WTC11 (cell line): ENCODE results near the gene SMIM31. TPM values are rescaled to one million over a fixed set of nuclear protein-coding genes. Genes with fewer than 3 reads are reported as not detected.

Experiments
- ATAC-seq: fragments of 200-7000 bp; cut with Tn5 transposase; 2 replicates; pipeline ENCODE4 v1.10.0; 2021; ENCODE audit warnings: mild to moderate bottlenecking, moderate library complexity
- CTCF ChIA-PET: fragments of 300-600 bp; sonication (Branson Sonifier 250); formaldehyde crosslinking; loops from one replicate; lab custom pipeline; 2021; ENCODE audit warnings: antibody characterized with exemption; lab: Charles Lee
- POLR2A ChIA-PET: fragments of 350-600 bp; sonication (Branson Sonifier 250); formaldehyde crosslinking; loops from one replicate; lab custom pipeline; 2021; ENCODE audit warnings: antibody characterized with exemption; lab: Charles Lee
- DNase-seq: peaks from one replicate; pipeline ENCODE4 v3.0.0; 2021; ENCODE audit warnings: low spot score
- H3K27ac Mint-ChIP-seq: 2 replicates; pipeline ENCODE4 v1.8.0; 2021; ENCODE audit warnings: mixed read lengths
- H3K27me3 Mint-ChIP-seq: 2 replicates; pipeline ENCODE4 v1.8.0; 2021; ENCODE audit warnings: low read depth, mild to moderate bottlenecking, moderate library complexity, mixed read lengths
- H3K36me3 Mint-ChIP-seq: 2 replicates; pipeline ENCODE4 v1.8.0; 2021; ENCODE audit warnings: mixed read lengths
- H3K4me1 Mint-ChIP-seq: 2 replicates; pipeline ENCODE4 v1.8.0; 2022; ENCODE audit warnings: mixed read lengths
- H3K4me3 Mint-ChIP-seq: 2 replicates; pipeline ENCODE4 v1.8.0; 2021; ENCODE audit warnings: mild to moderate bottlenecking, moderate library complexity, mixed read lengths
- H3K9me3 Mint-ChIP-seq: 2 replicates; pipeline ENCODE4 v1.8.0; 2021; ENCODE audit warnings: mixed read lengths
- CBFB ChIP-seq: sonication (generic); formaldehyde crosslinking; IDR thresholded peaks from 2 replicates; pipeline ENCODE4 v1.8.1; 2022; ENCODE audit warnings: mild to moderate bottlenecking, low read depth, missing genetic modification reagents
- FOXP1 ChIP-seq: sonication (generic); formaldehyde crosslinking; IDR thresholded peaks from 2 replicates; pipeline ENCODE4 v1.8.0; 2022; ENCODE audit warnings: missing genetic modification reagents, mild to moderate bottlenecking, moderate library complexity, borderline replicate concordance
- GRHL2 ChIP-seq: fragments of 250-450 bp; sonication (Bioruptor Pico); IDR thresholded peaks from 2 replicates; pipeline ENCODE4 v1.8.0; 2022; ENCODE audit warnings: mild to moderate bottlenecking, moderate library complexity; ENCODE audit not compliant: insufficient replicate concordance, severe bottlenecking
- MXD4 ChIP-seq: fragments of 250-450 bp; sonication (Bioruptor Pico); IDR thresholded peaks from 2 replicates; pipeline ENCODE4 v1.8.0; 2021; ENCODE audit warnings: mild to moderate bottlenecking, moderate library complexity, borderline replicate concordance
- NFATC4 ChIP-seq: fragments of 250-450 bp; sonication (Bioruptor Pico); IDR thresholded peaks from 2 replicates; pipeline ENCODE4 v1.9.0; 2021; ENCODE audit warnings: mild to moderate bottlenecking
- NR1H2 ChIP-seq: sonication (generic); formaldehyde crosslinking; IDR thresholded peaks from 2 replicates; pipeline ENCODE4 v1.9.0; 2021; ENCODE audit warnings: mild to moderate bottlenecking, moderate library complexity, missing genetic modification reagents
- OVOL2 ChIP-seq: fragments of 250-450 bp; sonication (Bioruptor Pico); IDR thresholded peaks from 2 replicates; pipeline ENCODE4 v1.9.0; 2021; ENCODE audit warnings: mild to moderate bottlenecking, borderline replicate concordance
- RELA ChIP-seq: sonication (generic); formaldehyde crosslinking; IDR thresholded peaks from 2 replicates; pipeline ENCODE4 v1.8.1; 2022; ENCODE audit warnings: missing genetic modification reagents, mild to moderate bottlenecking, borderline replicate concordance
- SMAD4 ChIP-seq: sonication (generic); formaldehyde crosslinking; IDR thresholded peaks from 2 replicates; pipeline ENCODE4 v1.8.0; 2022; ENCODE audit warnings: mild to moderate bottlenecking, missing genetic modification reagents
- ZNF121 ChIP-seq: sonication (generic); formaldehyde crosslinking; IDR thresholded peaks from 2 replicates; pipeline ENCODE4 v1.8.0; 2023; ENCODE audit warnings: missing genetic modification reagents
- total RNA-seq: library from RNA; stranded (reverse); gene quantifications from 3 replicates; pipeline ENCODE4 v1.2.3, GENCODE V29; 2021
- TF ChIP-seq, protein P1 (sequence below): fragments of 250-450 bp; sonication (Bioruptor Pico); IDR thresholded peaks from 2 replicates; pipeline ENCODE4 v1.9.0; 2021; ENCODE audit warnings: moderate library complexity, mild to moderate bottlenecking, inconsistent platforms, borderline replicate concordance
- TF ChIP-seq, protein P2 (sequence below): sonication (generic); formaldehyde crosslinking; IDR thresholded peaks from 2 replicates; pipeline ENCODE4 v1.8.0; 2023; ENCODE audit warnings: mild to moderate bottlenecking, missing genetic modification reagents
- TF ChIP-seq, protein P3 (sequence below): fragments of 200-600 bp; IDR thresholded peaks from 2 replicates; pipeline ENCODE4 v1.8.0; 2022; ENCODE audit warnings: antibody characterized with exemption
- TF ChIP-seq, protein P4 (sequence below): sonication (generic); formaldehyde crosslinking; IDR thresholded peaks from 2 replicates; pipeline ENCODE4 v1.8.1; 2022; ENCODE audit warnings: low read depth, missing genetic modification reagents, borderline replicate concordance
- TF ChIP-seq, protein P5 (sequence below): sonication (generic); formaldehyde crosslinking; IDR thresholded peaks from 2 replicates; pipeline ENCODE4 v1.8.0; 2022; ENCODE audit warnings: missing genetic modification reagents
- TF ChIP-seq, protein P6 (sequence below): fragments of 250-450 bp; sonication (Bioruptor Pico); IDR thresholded peaks from 2 replicates; pipeline ENCODE4 v1.9.0; 2021; ENCODE audit warnings: mild to moderate bottlenecking
- TF ChIP-seq, protein P7 (sequence below): sonication (generic); formaldehyde crosslinking; IDR thresholded peaks from 2 replicates; pipeline ENCODE4 v1.8.0; 2022; ENCODE audit warnings: mild to moderate bottlenecking, missing genetic modification reagents
- TF ChIP-seq, protein P8 (sequence below): sonication (generic); formaldehyde crosslinking; conservative IDR thresholded peaks from 2 replicates; pipeline ENCODE4 v1.8.1; 2022; ENCODE audit warnings: mild to moderate bottlenecking, missing genetic modification reagents

SMIM31 gene
- total RNA-seq, 1 experiment from 2014 or later, result not detected

DNA sequence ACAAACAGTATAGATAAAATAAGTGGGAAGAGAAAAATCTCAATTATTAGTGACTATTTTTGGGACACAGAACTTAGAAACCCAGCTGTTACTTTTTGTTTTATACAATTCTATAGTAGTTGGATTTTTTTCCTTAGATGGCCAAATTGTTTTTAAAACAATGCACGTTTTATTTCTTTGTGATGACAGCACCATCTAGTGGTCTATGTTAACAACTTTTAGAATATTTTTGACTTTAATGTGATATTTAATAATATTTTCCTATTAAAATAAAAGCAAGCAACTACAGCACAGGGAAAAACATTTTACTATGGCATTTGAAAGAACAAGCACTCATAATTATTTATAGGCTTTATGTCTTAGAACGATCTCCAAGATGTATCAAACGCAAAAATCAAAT is 5.6 kb upstream of the SMIM31 start:
- Mint-ChIP-seq H3K27me3 (no peaks in the 10 kb centered on the region; the same call in 1 of the 2 replicates), H3K9me3 (peaks cover 47% of the 10 kb centered on the region), H3K4me1 (no peaks in the 10 kb centered on the region), H3K4me3 (no peak overlapping the region), H3K27ac (no peak overlapping the region)
- POLR2A ChIA-PET, result no interaction called here
- ATAC-seq (no peak), DNase-seq (no peak)
- CTCF ChIA-PET, result no interaction called here
- TF ChIP-seq, protein P1, sequence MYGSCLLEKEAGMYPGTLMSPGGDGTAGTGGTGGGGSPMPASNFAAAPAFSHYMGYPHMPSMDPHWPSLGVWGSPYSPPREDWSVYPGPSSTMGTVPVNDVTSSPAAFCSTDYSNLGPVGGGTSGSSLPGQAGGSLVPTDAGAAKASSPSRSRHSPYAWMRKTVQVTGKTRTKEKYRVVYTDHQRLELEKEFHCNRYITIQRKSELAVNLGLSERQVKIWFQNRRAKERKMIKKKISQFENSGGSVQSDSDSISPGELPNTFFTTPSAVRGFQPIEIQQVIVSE (CRISPR knock-in tag), result no peak
- TF ChIP-seq MXD4 (CRISPR knock-in tag), result no peak
- TF ChIP-seq, protein P2, sequence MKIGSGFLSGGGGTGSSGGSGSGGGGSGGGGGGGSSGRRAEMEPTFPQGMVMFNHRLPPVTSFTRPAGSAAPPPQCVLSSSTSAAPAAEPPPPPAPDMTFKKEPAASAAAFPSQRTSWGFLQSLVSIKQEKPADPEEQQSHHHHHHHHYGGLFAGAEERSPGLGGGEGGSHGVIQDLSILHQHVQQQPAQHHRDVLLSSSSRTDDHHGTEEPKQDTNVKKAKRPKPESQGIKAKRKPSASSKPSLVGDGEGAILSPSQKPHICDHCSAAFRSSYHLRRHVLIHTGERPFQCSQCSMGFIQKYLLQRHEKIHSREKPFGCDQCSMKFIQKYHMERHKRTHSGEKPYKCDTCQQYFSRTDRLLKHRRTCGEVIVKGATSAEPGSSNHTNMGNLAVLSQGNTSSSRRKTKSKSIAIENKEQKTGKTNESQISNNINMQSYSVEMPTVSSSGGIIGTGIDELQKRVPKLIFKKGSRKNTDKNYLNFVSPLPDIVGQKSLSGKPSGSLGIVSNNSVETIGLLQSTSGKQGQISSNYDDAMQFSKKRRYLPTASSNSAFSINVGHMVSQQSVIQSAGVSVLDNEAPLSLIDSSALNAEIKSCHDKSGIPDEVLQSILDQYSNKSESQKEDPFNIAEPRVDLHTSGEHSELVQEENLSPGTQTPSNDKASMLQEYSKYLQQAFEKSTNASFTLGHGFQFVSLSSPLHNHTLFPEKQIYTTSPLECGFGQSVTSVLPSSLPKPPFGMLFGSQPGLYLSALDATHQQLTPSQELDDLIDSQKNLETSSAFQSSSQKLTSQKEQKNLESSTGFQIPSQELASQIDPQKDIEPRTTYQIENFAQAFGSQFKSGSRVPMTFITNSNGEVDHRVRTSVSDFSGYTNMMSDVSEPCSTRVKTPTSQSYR (CRISPR knock-in tag), result no peak
- TF ChIP-seq, protein P3, sequence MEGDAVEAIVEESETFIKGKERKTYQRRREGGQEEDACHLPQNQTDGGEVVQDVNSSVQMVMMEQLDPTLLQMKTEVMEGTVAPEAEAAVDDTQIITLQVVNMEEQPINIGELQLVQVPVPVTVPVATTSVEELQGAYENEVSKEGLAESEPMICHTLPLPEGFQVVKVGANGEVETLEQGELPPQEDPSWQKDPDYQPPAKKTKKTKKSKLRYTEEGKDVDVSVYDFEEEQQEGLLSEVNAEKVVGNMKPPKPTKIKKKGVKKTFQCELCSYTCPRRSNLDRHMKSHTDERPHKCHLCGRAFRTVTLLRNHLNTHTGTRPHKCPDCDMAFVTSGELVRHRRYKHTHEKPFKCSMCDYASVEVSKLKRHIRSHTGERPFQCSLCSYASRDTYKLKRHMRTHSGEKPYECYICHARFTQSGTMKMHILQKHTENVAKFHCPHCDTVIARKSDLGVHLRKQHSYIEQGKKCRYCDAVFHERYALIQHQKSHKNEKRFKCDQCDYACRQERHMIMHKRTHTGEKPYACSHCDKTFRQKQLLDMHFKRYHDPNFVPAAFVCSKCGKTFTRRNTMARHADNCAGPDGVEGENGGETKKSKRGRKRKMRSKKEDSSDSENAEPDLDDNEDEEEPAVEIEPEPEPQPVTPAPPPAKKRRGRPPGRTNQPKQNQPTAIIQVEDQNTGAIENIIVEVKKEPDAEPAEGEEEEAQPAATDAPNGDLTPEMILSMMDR, result peak; percentile 23
- TF ChIP-seq, all 79 proteins: peak for 1
- H3K36me3 Mint-ChIP-seq, result peaks cover 28% of the 10 kb centered on the region

DNA sequence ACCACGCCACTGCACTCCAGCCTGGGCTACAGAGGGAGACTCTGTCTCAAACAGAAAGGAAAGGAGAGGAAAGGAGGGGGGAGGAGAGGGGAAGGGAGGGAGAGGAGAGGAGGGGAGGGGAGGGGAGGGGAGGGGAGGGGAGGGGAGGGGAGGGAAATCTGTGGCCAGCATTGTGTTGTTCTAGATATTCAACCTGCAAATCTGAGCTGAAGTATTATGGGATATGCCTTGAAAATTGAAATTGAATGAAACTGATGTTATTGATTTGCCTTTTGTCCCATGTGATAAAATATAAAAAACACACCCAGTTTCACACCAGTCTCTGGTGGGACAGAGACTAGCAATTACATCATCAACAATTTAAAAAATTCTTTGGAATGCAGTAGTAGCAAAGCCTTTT is 1.5 kb downstream of the SMIM31 start:
- peaks cover 44% of the 10 kb centered on the region for H3K9me3 Mint-ChIP-seq
- no peak overlapping the region for H3K4me3 Mint-ChIP-seq
- no peaks in the 10 kb centered on the region for H3K4me1 Mint-ChIP-seq
- ChIA-PET CTCF (no interaction called here), POLR2A (no interaction called here)
- H3K36me3 Mint-ChIP-seq, result peaks cover 34% of the 10 kb centered on the region
- no peaks in the 10 kb centered on the region; the same call in 1 of the 2 replicates for H3K27me3 Mint-ChIP-seq
- DNase-seq (no peak), ATAC-seq (no peak)
- TF ChIP-seq ZNF121 (CRISPR knock-in tag), result no peak
- no peak for TF ChIP-seq NFATC4 (CRISPR knock-in tag)
- no peak for TF ChIP-seq GRHL2 (CRISPR knock-in tag)
- TF ChIP-seq RELA (CRISPR knock-in tag), result no peak
- TF ChIP-seq NR1H2 (CRISPR knock-in tag), result no peak
- TF ChIP-seq OVOL2 (CRISPR knock-in tag), result no peak
- TF ChIP-seq, protein P4, sequence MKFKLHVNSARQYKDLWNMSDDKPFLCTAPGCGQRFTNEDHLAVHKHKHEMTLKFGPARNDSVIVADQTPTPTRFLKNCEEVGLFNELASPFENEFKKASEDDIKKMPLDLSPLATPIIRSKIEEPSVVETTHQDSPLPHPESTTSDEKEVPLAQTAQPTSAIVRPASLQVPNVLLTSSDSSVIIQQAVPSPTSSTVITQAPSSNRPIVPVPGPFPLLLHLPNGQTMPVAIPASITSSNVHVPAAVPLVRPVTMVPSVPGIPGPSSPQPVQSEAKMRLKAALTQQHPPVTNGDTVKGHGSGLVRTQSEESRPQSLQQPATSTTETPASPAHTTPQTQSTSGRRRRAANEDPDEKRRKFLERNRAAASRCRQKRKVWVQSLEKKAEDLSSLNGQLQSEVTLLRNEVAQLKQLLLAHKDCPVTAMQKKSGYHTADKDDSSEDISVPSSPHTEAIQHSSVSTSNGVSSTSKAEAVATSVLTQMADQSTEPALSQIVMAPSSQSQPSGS (CRISPR knock-in tag), result no peak
- TF ChIP-seq CBFB, result no peak
- TF ChIP-seq, protein P5, sequence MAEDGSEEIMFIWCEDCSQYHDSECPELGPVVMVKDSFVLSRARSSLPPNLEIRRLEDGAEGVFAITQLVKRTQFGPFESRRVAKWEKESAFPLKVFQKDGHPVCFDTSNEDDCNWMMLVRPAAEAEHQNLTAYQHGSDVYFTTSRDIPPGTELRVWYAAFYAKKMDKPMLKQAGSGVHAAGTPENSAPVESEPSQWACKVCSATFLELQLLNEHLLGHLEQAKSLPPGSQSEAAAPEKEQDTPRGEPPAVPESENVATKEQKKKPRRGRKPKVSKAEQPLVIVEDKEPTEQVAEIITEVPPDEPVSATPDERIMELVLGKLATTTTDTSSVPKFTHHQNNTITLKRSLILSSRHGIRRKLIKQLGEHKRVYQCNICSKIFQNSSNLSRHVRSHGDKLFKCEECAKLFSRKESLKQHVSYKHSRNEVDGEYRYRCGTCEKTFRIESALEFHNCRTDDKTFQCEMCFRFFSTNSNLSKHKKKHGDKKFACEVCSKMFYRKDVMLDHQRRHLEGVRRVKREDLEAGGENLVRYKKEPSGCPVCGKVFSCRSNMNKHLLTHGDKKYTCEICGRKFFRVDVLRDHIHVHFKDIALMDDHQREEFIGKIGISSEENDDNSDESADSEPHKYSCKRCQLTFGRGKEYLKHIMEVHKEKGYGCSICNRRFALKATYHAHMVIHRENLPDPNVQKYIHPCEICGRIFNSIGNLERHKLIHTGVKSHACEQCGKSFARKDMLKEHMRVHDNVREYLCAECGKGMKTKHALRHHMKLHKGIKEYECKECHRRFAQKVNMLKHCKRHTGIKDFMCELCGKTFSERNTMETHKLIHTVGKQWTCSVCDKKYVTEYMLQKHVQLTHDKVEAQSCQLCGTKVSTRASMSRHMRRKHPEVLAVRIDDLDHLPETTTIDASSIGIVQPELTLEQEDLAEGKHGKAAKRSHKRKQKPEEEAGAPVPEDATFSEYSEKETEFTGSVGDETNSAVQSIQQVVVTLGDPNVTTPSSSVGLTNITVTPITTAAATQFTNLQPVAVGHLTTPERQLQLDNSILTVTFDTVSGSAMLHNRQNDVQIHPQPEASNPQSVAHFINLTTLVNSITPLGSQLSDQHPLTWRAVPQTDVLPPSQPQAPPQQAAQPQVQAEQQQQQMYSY (CRISPR knock-in tag), result no peak
- TF ChIP-seq SMAD4 (CRISPR knock-in tag), result no peak
- TF ChIP-seq, protein P2 (CRISPR knock-in tag), result no peak
- TF ChIP-seq, protein P6, sequence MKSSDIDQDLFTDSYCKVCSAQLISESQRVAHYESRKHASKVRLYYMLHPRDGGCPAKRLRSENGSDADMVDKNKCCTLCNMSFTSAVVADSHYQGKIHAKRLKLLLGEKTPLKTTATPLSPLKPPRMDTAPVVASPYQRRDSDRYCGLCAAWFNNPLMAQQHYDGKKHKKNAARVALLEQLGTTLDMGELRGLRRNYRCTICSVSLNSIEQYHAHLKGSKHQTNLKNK (CRISPR knock-in tag), result no peak
- no peak for TF ChIP-seq FOXP1 (CRISPR knock-in tag)
- TF ChIP-seq, protein P7, sequence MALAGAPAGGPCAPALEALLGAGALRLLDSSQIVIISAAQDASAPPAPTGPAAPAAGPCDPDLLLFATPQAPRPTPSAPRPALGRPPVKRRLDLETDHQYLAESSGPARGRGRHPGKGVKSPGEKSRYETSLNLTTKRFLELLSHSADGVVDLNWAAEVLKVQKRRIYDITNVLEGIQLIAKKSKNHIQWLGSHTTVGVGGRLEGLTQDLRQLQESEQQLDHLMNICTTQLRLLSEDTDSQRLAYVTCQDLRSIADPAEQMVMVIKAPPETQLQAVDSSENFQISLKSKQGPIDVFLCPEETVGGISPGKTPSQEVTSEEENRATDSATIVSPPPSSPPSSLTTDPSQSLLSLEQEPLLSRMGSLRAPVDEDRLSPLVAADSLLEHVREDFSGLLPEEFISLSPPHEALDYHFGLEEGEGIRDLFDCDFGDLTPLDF (CRISPR knock-in tag), result no peak
- TF ChIP-seq, protein P8, sequence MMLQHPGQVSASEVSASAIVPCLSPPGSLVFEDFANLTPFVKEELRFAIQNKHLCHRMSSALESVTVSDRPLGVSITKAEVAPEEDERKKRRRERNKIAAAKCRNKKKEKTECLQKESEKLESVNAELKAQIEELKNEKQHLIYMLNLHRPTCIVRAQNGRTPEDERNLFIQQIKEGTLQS (CRISPR knock-in tag), result no peak
- H3K27ac Mint-ChIP-seq, result no peak overlapping the region
